Activated CD8-positive, alpha-beta T cell treated with anti-CD3 and anti-CD28 coated beads for 36 hours (primary cell): ENCODE results near the gene LPP. TPM values are rescaled to one million over a fixed set of nuclear protein-coding genes. Genes with fewer than 3 reads are reported as not detected.

Experiments
- ATAC-seq: fragments of 200-7000 bp; cut with Tn5 transposase; one replicate; pipeline ENCODE4 v1.10.0; 2021; ENCODE audit warnings: mild to moderate bottlenecking, moderate library complexity
- CTCF ChIA-PET: fragments of 350-600 bp; sonication (Branson Sonifier 250); formaldehyde crosslinking; loops from one replicate; lab custom pipeline; 2021; ENCODE audit warnings: antibody characterized with exemption; lab: Charles Lee
- POLR2A ChIA-PET: fragments of 350-600 bp; sonication (Branson Sonifier 250); formaldehyde crosslinking; loops from one replicate; lab custom pipeline; 2021; ENCODE audit warnings: antibody characterized with exemption; lab: Charles Lee
- DNase-seq: peaks from one replicate; pipeline ENCODE4 v3.0.0-alpha.2; 2020
- H3K27ac Mint-ChIP-seq: one replicate; pipeline ENCODE4 v1.8.0; 2021; ENCODE audit warnings: mild to moderate bottlenecking, mixed read lengths
- H3K27me3 Mint-ChIP-seq: one replicate; pipeline ENCODE4 v1.8.0; 2021; ENCODE audit warnings: mixed read lengths
- H3K36me3 Mint-ChIP-seq: one replicate; pipeline ENCODE4 v1.8.0; 2021; ENCODE audit warnings: low read depth, mixed read lengths
- H3K4me1 Mint-ChIP-seq: one replicate; pipeline ENCODE4 v1.8.0; 2021; ENCODE audit warnings: low read depth, mixed read lengths
- H3K4me3 Mint-ChIP-seq: one replicate; pipeline ENCODE4 v1.8.0; 2021; ENCODE audit warnings: mild to moderate bottlenecking, moderate library complexity, mixed read lengths
- H3K9me3 Mint-ChIP-seq: one replicate; pipeline ENCODE4 v1.8.0; 2021; ENCODE audit warnings: mixed read lengths
- intact Hi-C: fragments of 100-400 bp; cut with micrococcal nuclease; formaldehyde crosslinking; loops from one replicate; pipeline ENCODE4 v1.10.0; 2022
- total RNA-seq, 2 experiments: library from RNA; stranded (reverse); gene quantifications; one replicate each; pipeline ENCODE4 v1.2.3, GENCODE V29; 2021
- TF ChIP-seq, protein P1 (sequence below): fragments of 200-600 bp; IDR thresholded peaks from one replicate; pipeline ENCODE4 v1.8.0; 2022; ENCODE audit warnings: antibody characterized with exemption, mild to moderate bottlenecking

The LPP gene
- total RNA-seq, 2 experiments from 2014 or later: 16.4 to 22.6 TPM

DNA sequence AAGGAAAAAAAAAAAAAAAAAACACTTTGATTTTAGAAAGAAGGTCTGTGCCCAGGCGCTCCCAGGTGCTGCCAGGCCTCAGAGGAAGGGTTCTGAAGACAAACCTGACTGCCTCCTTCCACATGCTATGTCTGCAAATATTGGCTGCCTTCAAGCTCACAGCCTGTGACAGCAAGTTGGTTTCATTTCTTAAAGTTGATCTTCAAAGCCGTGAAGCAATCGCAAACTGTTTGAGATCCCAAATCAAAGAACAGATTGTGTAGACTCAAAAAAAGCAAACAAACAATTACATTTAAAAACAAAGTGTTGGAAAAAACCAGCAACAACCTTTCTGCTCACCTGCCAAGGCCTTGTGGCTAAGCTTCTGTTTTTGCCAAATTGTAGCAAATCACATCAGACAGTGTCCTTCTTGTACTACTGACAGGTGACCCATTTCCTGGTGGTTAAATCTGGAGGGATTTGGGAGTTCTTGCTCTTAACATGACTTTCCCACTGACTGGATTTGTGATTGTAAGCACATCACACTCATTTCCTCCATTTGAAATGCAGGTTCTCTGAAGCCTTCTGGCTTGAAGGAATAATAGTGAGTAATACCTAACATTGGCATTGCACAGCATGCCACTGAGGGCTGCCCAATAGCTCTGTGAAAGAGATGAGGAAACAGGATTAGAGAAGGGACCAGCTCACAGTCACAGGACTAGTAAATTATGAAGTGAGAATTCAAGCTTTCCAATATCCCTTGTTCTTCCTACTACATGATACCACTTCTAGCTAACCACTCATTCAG, 502.4 kb downstream of the LPP start:
- intact Hi-C loops: no loop called here
- ChIA-PET CTCF (interaction anchor here (1.6 kb wide), 1 partner anchor 9 kb away, joined by 4 read pairs; no protein-coding TSS in a partner anchor), POLR2A (interaction anchor here (0.6 to 1.2 kb wide), 2 partner anchors 10 to 388 kb away, joined by 3 to 4 read pairs; no protein-coding TSS in a partner anchor)
- H3K9me3 Mint-ChIP-seq: no peaks in the 10 kb centered on the region
- no peak overlapping the region for H3K27ac Mint-ChIP-seq
- no peaks in the 10 kb centered on the region for H3K36me3 Mint-ChIP-seq
- DNase-seq (no peak), ATAC-seq (peak; percentile 39)
- no peaks in the 10 kb centered on the region for H3K4me1 Mint-ChIP-seq
- no peak overlapping the region for H3K4me3 Mint-ChIP-seq
- TF ChIP-seq, protein P1, sequence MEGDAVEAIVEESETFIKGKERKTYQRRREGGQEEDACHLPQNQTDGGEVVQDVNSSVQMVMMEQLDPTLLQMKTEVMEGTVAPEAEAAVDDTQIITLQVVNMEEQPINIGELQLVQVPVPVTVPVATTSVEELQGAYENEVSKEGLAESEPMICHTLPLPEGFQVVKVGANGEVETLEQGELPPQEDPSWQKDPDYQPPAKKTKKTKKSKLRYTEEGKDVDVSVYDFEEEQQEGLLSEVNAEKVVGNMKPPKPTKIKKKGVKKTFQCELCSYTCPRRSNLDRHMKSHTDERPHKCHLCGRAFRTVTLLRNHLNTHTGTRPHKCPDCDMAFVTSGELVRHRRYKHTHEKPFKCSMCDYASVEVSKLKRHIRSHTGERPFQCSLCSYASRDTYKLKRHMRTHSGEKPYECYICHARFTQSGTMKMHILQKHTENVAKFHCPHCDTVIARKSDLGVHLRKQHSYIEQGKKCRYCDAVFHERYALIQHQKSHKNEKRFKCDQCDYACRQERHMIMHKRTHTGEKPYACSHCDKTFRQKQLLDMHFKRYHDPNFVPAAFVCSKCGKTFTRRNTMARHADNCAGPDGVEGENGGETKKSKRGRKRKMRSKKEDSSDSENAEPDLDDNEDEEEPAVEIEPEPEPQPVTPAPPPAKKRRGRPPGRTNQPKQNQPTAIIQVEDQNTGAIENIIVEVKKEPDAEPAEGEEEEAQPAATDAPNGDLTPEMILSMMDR: no peak
- H3K27me3 Mint-ChIP-seq: no peaks in the 10 kb centered on the region

DNA sequence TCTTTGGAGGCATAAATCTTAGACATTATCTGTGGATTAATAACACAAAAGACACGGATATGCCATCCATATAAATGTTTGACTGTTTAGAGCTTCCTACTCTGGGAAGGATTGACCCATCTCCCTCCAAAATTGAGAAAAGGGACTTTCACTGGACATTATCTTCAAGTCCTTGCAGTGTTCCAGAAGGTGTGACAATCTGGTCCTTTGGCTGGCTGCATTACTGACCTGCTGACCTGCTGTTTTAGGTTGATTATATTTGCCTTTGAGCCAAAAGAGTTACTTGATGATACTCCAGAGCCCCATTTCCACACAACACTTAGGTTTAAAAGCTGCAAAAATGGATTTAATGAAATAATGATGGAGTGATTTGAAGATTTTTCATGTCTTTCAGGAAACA, 504.6 kb downstream of the LPP start:
- ChIA-PET CTCF (interaction anchor here (0.8 to 1.3 kb wide), 2 partner anchors 9 kb away, joined by 3 read pairs; no protein-coding TSS in a partner anchor), POLR2A (no interaction called here)
- no peaks in the 10 kb centered on the region for H3K27me3 Mint-ChIP-seq

DNA sequence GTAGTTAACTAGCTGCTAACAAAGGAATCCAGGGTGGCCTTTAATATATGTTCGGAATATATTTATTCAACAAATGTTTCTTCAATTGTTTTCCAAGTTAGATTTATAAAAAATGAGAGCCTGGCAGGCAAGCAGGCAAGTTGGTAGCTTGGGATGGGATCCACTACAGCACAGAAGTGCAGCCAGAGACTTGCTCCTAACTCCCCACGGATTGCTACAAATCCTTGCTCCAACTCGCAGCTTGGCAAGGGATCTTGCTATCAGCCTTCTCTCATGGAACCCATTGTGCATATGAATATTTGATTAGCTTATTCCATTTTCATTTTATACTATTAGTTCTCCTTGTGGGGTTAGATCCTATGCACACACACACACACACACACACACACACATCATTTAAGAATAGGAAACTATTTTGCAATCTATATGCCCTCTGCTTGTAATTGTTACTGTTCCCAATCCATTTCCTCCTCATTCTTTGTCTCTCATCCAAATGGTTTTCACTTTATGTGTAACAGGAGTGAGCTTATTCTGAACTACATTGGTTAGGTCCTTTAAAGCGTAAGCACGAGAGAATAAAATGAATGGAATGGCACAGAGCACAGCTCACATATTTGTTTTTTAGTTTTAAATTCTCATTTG, 505.6 kb downstream of the LPP start:
- POLR2A ChIA-PET: no interaction called here

More for the DNA sequence above, 504.6 kb downstream of the LPP start:
- DNase-seq: no peak
- Mint-ChIP-seq H3K4me3 (no peak overlapping the region), H3K27ac (no peak overlapping the region), H3K4me1 (no peaks in the 10 kb centered on the region), H3K36me3 (no peaks in the 10 kb centered on the region), H3K9me3 (no peaks in the 10 kb centered on the region)
- intact Hi-C loops: no loop called here
- TF ChIP-seq, protein P1: no peak
- no peak for ATAC-seq

DNA sequence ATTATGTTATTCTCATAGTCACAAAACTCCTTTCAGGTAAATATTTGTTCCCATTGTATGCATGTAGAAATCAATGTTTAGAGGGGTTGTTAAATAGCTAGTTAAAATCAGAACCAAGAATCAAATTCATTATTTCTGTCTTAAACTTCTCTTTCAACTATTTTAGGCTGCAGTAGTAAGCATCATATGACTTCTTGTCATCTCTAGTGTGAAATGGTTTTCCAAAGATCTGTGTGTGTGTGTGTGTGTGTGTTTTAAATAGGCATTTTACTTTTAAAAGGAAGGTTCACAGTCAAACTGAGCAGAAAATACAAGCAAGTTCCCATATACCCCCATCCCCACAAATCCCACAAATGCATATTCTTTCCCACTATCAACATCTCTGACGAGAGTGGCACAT, 506.5 kb downstream of the LPP start:
- Mint-ChIP-seq H3K4me1 (no peaks in the 10 kb centered on the region), H3K4me3 (no peak overlapping the region), H3K27ac (no peak overlapping the region), H3K27me3 (no peaks in the 10 kb centered on the region), H3K36me3 (no peaks in the 10 kb centered on the region), H3K9me3 (no peaks in the 10 kb centered on the region)
- no peak for DNase-seq
- no peak for ATAC-seq
- TF ChIP-seq, protein P1: no peak
- intact Hi-C loops: no loop called here
- POLR2A ChIA-PET: no interaction called here
- CTCF ChIA-PET: no interaction called here

More for the DNA sequence above, 505.6 kb downstream of the LPP start:
- ATAC-seq (no peak), DNase-seq (no peak)
- no peak overlapping the region for H3K27ac Mint-ChIP-seq
- H3K27me3 Mint-ChIP-seq: no peaks in the 10 kb centered on the region
- no peaks in the 10 kb centered on the region for H3K4me1 Mint-ChIP-seq
- no peak overlapping the region for H3K4me3 Mint-ChIP-seq
- no peaks in the 10 kb centered on the region for H3K36me3 Mint-ChIP-seq
- TF ChIP-seq, protein P1: no peak
- intact Hi-C loops: no loop called here
- CTCF ChIA-PET: interaction anchor here (1.3 kb wide), 1 partner anchor 9 kb away, joined by 3 read pairs; no protein-coding TSS in a partner anchor
- no peaks in the 10 kb centered on the region for H3K9me3 Mint-ChIP-seq

DNA sequence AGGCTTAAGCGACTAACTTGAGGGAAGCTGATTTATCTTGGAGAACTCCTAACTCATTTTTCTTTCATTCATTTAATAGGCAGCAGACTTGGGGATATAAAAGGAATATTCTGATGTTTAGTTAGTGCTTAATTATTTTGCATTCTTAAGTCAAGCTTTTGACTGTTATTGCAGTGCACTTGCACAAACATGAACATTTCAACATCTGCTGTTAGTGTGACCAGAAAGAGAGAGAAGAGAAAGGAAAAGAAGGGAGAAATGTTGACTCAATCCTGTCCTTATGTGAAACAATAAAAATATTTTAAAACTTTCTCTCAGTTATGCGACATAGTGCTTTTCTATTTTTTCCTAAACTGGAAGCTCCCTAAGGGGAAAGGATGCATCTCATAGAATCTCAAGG, 507.8 kb downstream of the LPP start:
- Mint-ChIP-seq H3K4me3 (no peak overlapping the region), H3K27ac (no peak overlapping the region), H3K27me3 (no peaks in the 10 kb centered on the region), H3K9me3 (no peaks in the 10 kb centered on the region), H3K36me3 (no peaks in the 10 kb centered on the region), H3K4me1 (no peaks in the 10 kb centered on the region)
- ChIA-PET POLR2A (no interaction called here), CTCF (interaction anchor here (1.2 kb wide), 1 partner anchor 10 kb away, joined by 3 read pairs; no protein-coding TSS in a partner anchor)
- intact Hi-C loops: no loop called here
- DNase-seq: no peak
- TF ChIP-seq, protein P1: no peak
- ATAC-seq: no peak
